GM19099 (cell line): ENCODE data around the gene TBX21.

Experiments used
- POLR2A ChIP-seq: IDR thresholded peaks from 3 replicates; pipeline ENCODE4 v1.6.1; 2011; ENCODE audit warnings: low read depth; ENCODE audit not compliant: insufficient read length; ENCODE audit errors: extremely low read depth

The TBX21 gene

GRCh38 chr17:47717979-47718621 lies 14.9 kb upstream of the TBX21 start:
- no peak for TF ChIP-seq POLR2A

- no peak for TF ChIP-seq POLR2A
Measured at GRCh38 chr17:47718634-47719405, 14.2 kb upstream of the TBX21 start.

- TF ChIP-seq POLR2A = no peak
Measured at GRCh38 chr17:47719411-47720152, 13.5 kb upstream of the TBX21 start.

- no peak for TF ChIP-seq POLR2A
Measured at GRCh38 chr17:47720196-47720595, 12.8 kb upstream of the TBX21 start.

GRCh38 chr17:47720754-47721533 lies 12.1 kb upstream of the TBX21 start:
- TF ChIP-seq POLR2A = no peak

- no peak for TF ChIP-seq POLR2A
Measured at GRCh38 chr17:47721725-47722124, 11.3 kb upstream of the TBX21 start.

- no peak for TF ChIP-seq POLR2A
Measured at GRCh38 chr17:47724705-47725104, 8.3 kb upstream of the TBX21 start.

- no peak for TF ChIP-seq POLR2A
Measured at GRCh38 chr17:47725446-47726111, 7.5 kb upstream of the TBX21 start.

GRCh38 chr17:47726796-47727703 lies 6.0 kb upstream of the TBX21 start:
- no peak for TF ChIP-seq POLR2A

- TF ChIP-seq POLR2A = no peak
Measured at GRCh38 chr17:47727704-47728036, 5.4 kb upstream of the TBX21 start.

GRCh38 chr17:47728214-47728877 lies 4.7 kb upstream of the TBX21 start:
- TF ChIP-seq POLR2A = no peak

GRCh38 chr17:47729476-47729875 lies 3.6 kb upstream of the TBX21 start:
- no peak for TF ChIP-seq POLR2A

GRCh38 chr17:47730681-47731080 lies 2.4 kb upstream of the TBX21 start:
- no peak for TF ChIP-seq POLR2A
